B cell (primary cell): ENCODE data around the gene SSC5D. TPM values are rescaled to one million over a fixed set of nuclear protein-coding genes. Genes with fewer than 3 reads are reported as not detected.

ENCODE experiments used
- ATAC-seq: fragments of 200-7000 bp; cut with Tn5 transposase; one replicate; pipeline ENCODE4 v1.10.0; 2021; ENCODE audit warnings: low read depth, mild to moderate bottlenecking, moderate number of reproducible peaks, moderate library complexity
- CTCF ChIA-PET: fragments of 350-600 bp; sonication (Branson Sonifier 250); formaldehyde crosslinking; loops from one replicate; lab custom pipeline; 2021; ENCODE audit warnings: antibody characterized with exemption, inconsistent platforms; lab: Charles Lee
- POLR2A ChIA-PET: fragments of 350-600 bp; sonication (Branson Sonifier 250); formaldehyde crosslinking; loops from one replicate; lab custom pipeline; 2021; ENCODE audit warnings: antibody characterized with exemption; lab: Charles Lee
- DNase-seq: peaks from one replicate; pipeline ENCODE4 v3.0.0; 2013
- H2AFZ ChIP-seq: 2 replicates; pipeline ENCODE4 v1.6.1; 2012; ENCODE audit warnings: mild to moderate bottlenecking, low read depth, low read length; ENCODE audit not compliant: insufficient read depth, poor library complexity, severe bottlenecking
- H3K27ac ChIP-seq, 2 donors: 1 replicate in 1 of 2; 2 replicates in 1 of 2; pipeline ENCODE4 v1.5.1; 2012 to 2013; ENCODE audit warnings: low read length in 2 of 2, mild to moderate bottlenecking in 2 of 2, moderate library complexity in 1 of 2
- H3K27me3 ChIP-seq, 4 experiments: fragments of 200-600 bp in 1 of 4; sonication (generic) in 1 of 4; replicated peaks in 1 of 4; 1 replicate in 2 of 4; 2 replicates in 2 of 4; pipeline versions ENCODE4 v1.6.1 to v1.7.0; 2013 to 2016; ENCODE audit warnings: low read length in 3 of 4, mild to moderate bottlenecking in 2 of 4, mixed read lengths in 1 of 4, moderate library complexity in 1 of 4; ENCODE audit not compliant: insufficient read depth in 4 of 4, control insufficient read depth in 3 of 4; ENCODE audit errors: control extremely low read depth in 1 of 4
- H3K36me3 ChIP-seq, 2 experiments: replicated peaks in 1 of 2; 1 replicate in 1 of 2; 2 replicates in 1 of 2; pipeline versions ENCODE4 v1.6.1 to v1.7.1; 2013; ENCODE audit warnings: low read length in 1 of 2; ENCODE audit not compliant: insufficient read depth in 2 of 2, control insufficient read depth in 1 of 2; ENCODE audit errors: control extremely low read depth in 1 of 2, extremely low read depth in 1 of 2
- H3K4me1 ChIP-seq, 2 donors: fragments of 200-600 bp in 1 of 2; sonication (generic) in 1 of 2; 1 replicate in 1 of 2; 2 replicates in 1 of 2; pipeline versions ENCODE4 v1.5.1 to v1.6.1; 2013 to 2017; ENCODE audit warnings: low read length in 2 of 2; ENCODE audit not compliant: control insufficient read depth in 2 of 2, insufficient read depth in 2 of 2
- H3K4me2 ChIP-seq: replicated peaks from 2 replicates; pipeline ENCODE3; 2012; ENCODE audit warnings: mild to moderate bottlenecking, low read depth, low read length; ENCODE audit not compliant: poor library complexity, severe bottlenecking
- H3K4me3 ChIP-seq, 5 experiments: fragments of 200-600 bp in 1 of 5; sonication (generic) in 1 of 5; 1 replicate in 3 of 5; 2 replicates in 2 of 5; pipeline versions ENCODE4 v1.5.1 to v1.7.0; 2011 to 2016; ENCODE audit warnings: low read length in 4 of 5, mild to moderate bottlenecking in 4 of 5, low read depth in 2 of 5, control low read depth in 1 of 5, moderate library complexity in 1 of 5; ENCODE audit not compliant: insufficient read depth in 1 of 5; ENCODE audit errors: control extremely low read depth in 1 of 5, extremely low read depth in 1 of 5
- H3K79me2 ChIP-seq: fragments of 200-600 bp; sonication (generic); one replicate; pipeline ENCODE4 v1.6.0; 2016; ENCODE audit warnings: low read length; ENCODE audit not compliant: control insufficient read depth, insufficient read depth
- H3K9ac ChIP-seq: fragments of 200-600 bp; sonication (generic); 2 replicates; pipeline ENCODE4 v1.6.1; 2017; ENCODE audit warnings: mild to moderate bottlenecking, low read length, moderate library complexity
- H3K9me3 ChIP-seq, 3 donors: one replicate each; pipeline versions ENCODE4 v1.6.1 to v1.7.1; 2013; ENCODE audit warnings: low read length in 2 of 3; ENCODE audit not compliant: control insufficient read depth in 2 of 3, insufficient read depth in 1 of 3; ENCODE audit errors: control extremely low read depth in 1 of 3
- H4K20me1 ChIP-seq: 2 replicates; pipeline ENCODE4 v1.6.0; 2012; ENCODE audit warnings: mild to moderate bottlenecking, low read length; ENCODE audit not compliant: insufficient read depth, control insufficient read depth, poor library complexity, severe bottlenecking
- H3K27ac Mint-ChIP-seq: one replicate; pipeline ENCODE4 v1.8.0; 2021; ENCODE audit warnings: mixed read lengths
- H3K27me3 Mint-ChIP-seq: one replicate; pipeline ENCODE4 v1.8.0; 2021; ENCODE audit warnings: mixed read lengths
- H3K4me1 Mint-ChIP-seq: one replicate; pipeline ENCODE4 v1.8.0; 2021; ENCODE audit warnings: mixed read lengths
- H3K4me3 Mint-ChIP-seq: one replicate; pipeline ENCODE4 v1.8.0; 2021; ENCODE audit warnings: mixed read lengths
- H3K9me3 Mint-ChIP-seq: one replicate; pipeline ENCODE4 v1.8.0; 2022; ENCODE audit warnings: mixed read lengths; ENCODE audit not compliant: insufficient read depth
- EZH2 ChIP-seq: IDR thresholded peaks from 2 replicates; pipeline ENCODE4 v1.6.1; 2012; ENCODE audit warnings: borderline replicate concordance, low read depth, mild to moderate bottlenecking, moderate library complexity, low read length; ENCODE audit not compliant: insufficient read depth, poor library complexity, severe bottlenecking
- WGBS: methylation state at CpG from one replicate; pipeline ENCODE4 v1.1.5; 2013; ENCODE audit warnings: missing lambda C conversion rate; ENCODE audit not compliant: insufficient coverage; 5-methylcytosine and 5-hydroxymethylcytosine counted together
- intact Hi-C: fragments of 100-400 bp; cut with micrococcal nuclease; formaldehyde crosslinking; loops from one replicate; pipeline ENCODE4 v1.10.0; 2022
- polyA plus RNA-seq: library from polyadenylated mRNA; depleted of rRNA; stranded (reverse); fragments of >200 nt; gene quantifications from 2 replicates; pipeline ENCODE4 v1.2.3, GENCODE V29; 2012
- total RNA-seq, 2 donors: library from RNA; stranded (reverse); fragments of 120-200 nt in 1 of 2; gene quantifications; 1 replicate in 1 of 2; 2 replicates in 1 of 2; pipeline versions ENCODE4 v1.2.3 to v1.2.4, GENCODE V29; 2013 to 2022
- TF ChIP-seq, protein P1 (sequence below): fragments of 200-600 bp; IDR thresholded peaks from one replicate; pipeline ENCODE4 v1.8.0; 2022; ENCODE audit warnings: antibody characterized with exemption, mild to moderate bottlenecking

The SSC5D gene
- total and polyA plus RNA-seq, 2 donors (not counting 1 experiment from before 2014, with no cell fraction given): 0.22 to 0.44 TPM

- H3K4me1 Mint-ChIP-seq: peaks cover 20% of the 10 kb centered on the region
- Histone ChIP-seq H4K20me1 (no peaks in the 10 kb centered on the region), H3K4me2 (peak overlapping the region; percentile 89), H3K27me3 (no peaks in the 10 kb centered on the region), H3K9ac (peak overlapping the region; percentile 64), H2AFZ (peak overlapping the region; percentile 77), H3K4me3 (peak overlapping the region; percentile 48 to 69 (median 61)), H3K36me3 (no peaks in the 10 kb centered on the region), H3K27ac (peak overlapping the region; percentile 37 to 70), H3K9me3 (peaks cover 0 to 3% (median 0%) of the 10 kb centered on the region in 3 donors), H3K4me1 (peaks cover 10 to 14% of the 10 kb centered on the region in 2 donors), H3K79me2 (no peaks in the 10 kb centered on the region)
- TF ChIP-seq, protein P1, sequence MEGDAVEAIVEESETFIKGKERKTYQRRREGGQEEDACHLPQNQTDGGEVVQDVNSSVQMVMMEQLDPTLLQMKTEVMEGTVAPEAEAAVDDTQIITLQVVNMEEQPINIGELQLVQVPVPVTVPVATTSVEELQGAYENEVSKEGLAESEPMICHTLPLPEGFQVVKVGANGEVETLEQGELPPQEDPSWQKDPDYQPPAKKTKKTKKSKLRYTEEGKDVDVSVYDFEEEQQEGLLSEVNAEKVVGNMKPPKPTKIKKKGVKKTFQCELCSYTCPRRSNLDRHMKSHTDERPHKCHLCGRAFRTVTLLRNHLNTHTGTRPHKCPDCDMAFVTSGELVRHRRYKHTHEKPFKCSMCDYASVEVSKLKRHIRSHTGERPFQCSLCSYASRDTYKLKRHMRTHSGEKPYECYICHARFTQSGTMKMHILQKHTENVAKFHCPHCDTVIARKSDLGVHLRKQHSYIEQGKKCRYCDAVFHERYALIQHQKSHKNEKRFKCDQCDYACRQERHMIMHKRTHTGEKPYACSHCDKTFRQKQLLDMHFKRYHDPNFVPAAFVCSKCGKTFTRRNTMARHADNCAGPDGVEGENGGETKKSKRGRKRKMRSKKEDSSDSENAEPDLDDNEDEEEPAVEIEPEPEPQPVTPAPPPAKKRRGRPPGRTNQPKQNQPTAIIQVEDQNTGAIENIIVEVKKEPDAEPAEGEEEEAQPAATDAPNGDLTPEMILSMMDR: no peak
- no peak for TF ChIP-seq EZH2
- no peaks in the 10 kb centered on the region for H3K27me3 Mint-ChIP-seq
- DNase-seq (no peak), ATAC-seq (no peak)
- H3K9me3 Mint-ChIP-seq: no peaks in the 10 kb centered on the region
- POLR2A ChIA-PET: interaction anchor here (0.6 to 1.1 kb wide), 8 partner anchors 14 to 923 kb away, joined by 3 to 14 read pairs (median 4); partner anchors contain the start of genes FIZ1, TMEM238, ZNF524 and ZNF628
- WGBS: 9% methylated on average over 22 of the region's 27 CpGs
- H3K27ac Mint-ChIP-seq: peak overlapping the region; percentile 81
- intact Hi-C loops: loop anchor here (1.0 to 5.0 kb wide), 7 partner anchors 14 to 203 kb away; partner anchors contain the start of genes HSPBP1, KMT5C, PPP6R1 and UBE2S
- CTCF ChIA-PET: interaction anchor here (0.6 to 2.3 kb wide), 9 partner anchors 9 to 321 kb away, joined by 3 to 18 read pairs (median 4); partner anchors contain the start of genes PPP6R1 and ZNF628
- H3K4me3 Mint-ChIP-seq: peak overlapping the region; percentile 87
Measured at GRCh38 chr19:55461974-55462626, 26.1 kb upstream of the SSC5D start.

DNA sequence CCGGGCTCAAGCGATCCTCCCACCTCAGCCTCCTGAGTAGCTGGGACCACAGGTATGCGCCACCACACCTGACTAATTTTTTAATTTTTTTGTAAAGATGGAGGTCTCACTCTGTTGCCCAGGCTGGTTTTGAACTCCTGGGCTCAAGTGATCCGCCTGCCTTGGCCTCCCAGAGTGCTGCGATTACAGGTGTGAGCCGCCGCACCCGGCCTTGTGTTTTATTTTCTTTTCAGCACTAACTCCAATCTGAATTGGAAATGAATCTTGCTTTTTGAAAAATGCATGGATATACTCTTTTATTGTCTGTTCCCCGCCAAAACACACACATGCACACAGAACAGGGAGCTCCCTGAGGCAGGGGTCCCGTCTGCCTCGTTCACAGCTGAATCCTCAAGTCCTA, 25.5 kb upstream of the SSC5D start:
- Histone ChIP-seq H3K4me1 (peaks cover 10 to 16% of the 10 kb centered on the region in 2 donors), H3K4me3 (no peak overlapping the region), H3K9me3 (peaks cover 0 to 3% (median 0%) of the 10 kb centered on the region in 3 donors), H3K27me3 (no peaks in the 10 kb centered on the region), H3K4me2 (no peak overlapping the region), H3K27ac (no peak overlapping the region), H3K79me2 (no peaks in the 10 kb centered on the region), H3K36me3 (no peaks in the 10 kb centered on the region), H3K9ac (no peak overlapping the region), H4K20me1 (no peaks in the 10 kb centered on the region), H2AFZ (no peak overlapping the region)
- no peaks in the 10 kb centered on the region for H3K9me3 Mint-ChIP-seq
- no peak for DNase-seq
- H3K4me1 Mint-ChIP-seq: peaks cover 20% of the 10 kb centered on the region
- H3K27ac Mint-ChIP-seq: no peak overlapping the region
- peak overlapping the region; percentile 87 for H3K4me3 Mint-ChIP-seq
- no peak for ATAC-seq
- POLR2A ChIA-PET: no interaction called here
- intact Hi-C loops: loop anchor here (5.0 kb wide), 1 partner anchor 55 kb away; the partner anchor contains the start of gene UBE2S
- H3K27me3 Mint-ChIP-seq: no peaks in the 10 kb centered on the region
- 74% methylated on average over 4 of the region's 11 CpGs for WGBS
- TF ChIP-seq EZH2: no peak
- TF ChIP-seq, protein P1: no peak
- CTCF ChIA-PET: interaction anchor here (0.6 to 2.3 kb wide), 3 partner anchors 41 to 170 kb away, joined by 4 to 18 read pairs (median 4); no protein-coding TSS in a partner anchor
